Measurements from ENCODE around the gene GLP1R.

GLP1R gene

GRCh38 chr6:39044181-39044580, 4.4 kb upstream of the GLP1R start:
- DNase-seq, result no peak

- DNase-seq, result no peak
Measured at GRCh38 chr6:39047434-39048327, 900 bp upstream of the GLP1R start.

DNA sequence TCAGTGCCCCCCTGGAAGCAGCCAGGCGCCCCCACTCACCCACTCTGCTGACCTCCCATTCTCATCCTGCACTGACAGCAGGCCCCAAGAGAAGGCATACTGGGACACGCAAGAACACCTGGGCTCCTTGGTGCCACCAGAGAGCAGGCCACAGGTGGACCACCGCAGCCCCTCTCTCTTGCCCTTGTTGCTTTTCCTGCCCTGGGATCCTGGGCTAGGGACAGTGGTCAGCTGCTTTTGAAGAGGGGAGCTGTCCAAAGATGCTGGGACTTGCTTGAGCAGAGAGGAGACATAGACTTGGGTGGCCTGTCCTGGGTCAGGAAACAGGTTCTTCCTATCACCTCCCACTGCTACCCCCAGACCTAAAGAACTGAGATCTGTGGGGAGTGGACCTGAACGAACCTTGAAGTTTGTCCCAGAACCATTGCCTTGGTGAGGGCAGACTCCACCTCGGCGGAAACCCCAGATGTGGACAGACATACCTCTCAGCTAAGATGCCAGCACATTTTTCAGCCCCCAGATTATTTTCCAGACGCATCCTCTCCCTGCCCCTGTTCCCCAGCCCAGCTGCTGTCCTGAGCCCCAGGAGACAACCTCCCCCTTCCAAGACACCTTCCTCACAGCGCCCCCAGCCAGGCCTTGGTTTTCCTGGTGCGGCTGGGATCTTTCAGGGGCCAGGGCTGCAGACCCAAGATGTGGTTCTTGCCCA, 1.1 kb downstream of the GLP1R start:
- no peak for DNase-seq

- DNase-seq, result no peak
Measured at GRCh38 chr6:39050453-39051112, 2.0 kb downstream of the GLP1R start.

DNA sequence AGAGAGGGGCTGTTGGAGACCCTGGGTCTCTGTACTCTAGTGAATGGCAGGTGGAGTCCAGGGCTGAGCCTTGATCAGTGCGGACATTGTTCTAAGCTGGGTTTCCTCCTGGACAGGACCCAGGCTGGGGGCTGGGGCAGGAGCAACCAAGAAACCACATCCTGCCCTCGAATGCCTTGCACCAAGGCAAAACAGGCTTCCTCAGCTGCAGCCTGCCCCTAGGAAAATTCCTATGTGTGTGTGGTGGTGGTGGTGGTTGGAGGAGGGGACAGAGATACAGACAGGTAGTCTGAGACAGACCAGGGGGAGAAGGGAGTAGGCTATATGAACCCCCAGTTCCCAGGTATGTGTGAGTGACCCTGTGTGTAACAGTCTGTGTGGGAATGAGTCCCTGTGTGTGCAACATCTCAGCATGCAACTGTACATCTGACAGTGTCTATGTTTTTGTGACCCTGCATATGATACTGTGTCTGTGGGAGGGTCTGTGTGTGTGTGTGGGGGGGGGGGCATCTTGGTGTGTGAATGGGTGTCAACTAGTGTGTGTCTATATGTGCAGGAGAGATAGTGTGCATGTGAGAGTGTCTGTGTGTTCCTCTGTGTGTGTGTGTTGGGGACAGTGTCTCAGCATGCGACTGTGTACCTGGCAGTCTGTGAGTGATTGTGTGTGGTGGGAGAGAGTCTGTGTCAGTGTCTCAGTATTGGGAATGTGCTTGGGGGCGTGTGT, 3.0 kb downstream of the GLP1R start:
- no peak for DNase-seq

- no peak for DNase-seq
Measured at GRCh38 chr6:39053016-39053624, 4.5 kb downstream of the GLP1R start.

GRCh38 chr6:39053854-39054576, 5.4 kb downstream of the GLP1R start:
- no peak for DNase-seq

DNA sequence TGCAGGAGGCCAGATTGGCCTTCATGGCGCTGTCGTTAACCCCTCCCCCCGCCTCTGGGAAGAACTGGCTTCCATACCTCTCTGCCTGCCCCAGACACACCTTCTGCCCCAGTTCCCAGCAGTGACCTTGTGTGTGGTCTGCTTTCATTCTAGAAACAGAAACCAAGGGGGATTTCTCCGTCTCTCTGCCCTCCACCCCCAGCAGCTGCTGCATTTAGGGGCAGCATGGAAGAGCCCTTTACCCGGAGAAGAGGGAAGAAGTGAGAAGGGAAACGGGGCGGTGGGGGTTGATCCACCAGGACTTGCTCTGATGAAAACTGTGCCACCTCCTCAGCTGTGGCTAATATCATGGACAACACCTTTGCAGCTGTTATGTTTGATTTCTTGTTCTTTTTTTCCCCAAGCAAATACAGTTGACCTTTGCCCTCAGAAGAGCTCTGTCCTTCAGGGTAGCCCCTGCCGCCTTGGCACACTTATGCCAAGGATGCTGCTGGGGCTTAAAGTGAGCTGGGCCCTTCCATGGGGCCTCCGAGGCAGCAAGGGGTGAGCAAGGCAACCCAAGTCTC, 6.1 kb downstream of the GLP1R start:
- no peak for DNase-seq

GRCh38 chr6:39055661-39056060, 7.1 kb downstream of the GLP1R start:
- no peak for DNase-seq

DNA sequence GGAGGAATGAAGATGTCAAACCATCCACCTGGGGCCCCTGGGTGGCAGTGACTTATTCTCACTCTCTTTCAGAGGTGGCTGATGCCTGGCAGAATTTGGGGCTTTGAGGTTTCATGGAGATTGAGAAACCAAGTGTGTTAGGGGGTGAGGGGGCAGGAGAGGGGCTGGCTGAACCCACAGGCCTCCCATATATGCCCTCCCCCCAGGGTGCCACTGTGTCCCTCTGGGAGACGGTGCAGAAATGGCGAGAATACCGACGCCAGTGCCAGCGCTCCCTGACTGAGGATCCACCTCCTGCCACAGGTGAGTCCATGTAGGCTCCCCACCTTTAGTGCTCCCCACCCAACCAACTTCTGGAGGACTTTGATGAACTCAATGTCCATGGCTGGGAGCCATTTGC, 7.6 kb downstream of the GLP1R start:
- no peak for DNase-seq

GRCh38 chr6:39056681-39057080, 8.1 kb downstream of the GLP1R start:
- no peak for DNase-seq

DNA sequence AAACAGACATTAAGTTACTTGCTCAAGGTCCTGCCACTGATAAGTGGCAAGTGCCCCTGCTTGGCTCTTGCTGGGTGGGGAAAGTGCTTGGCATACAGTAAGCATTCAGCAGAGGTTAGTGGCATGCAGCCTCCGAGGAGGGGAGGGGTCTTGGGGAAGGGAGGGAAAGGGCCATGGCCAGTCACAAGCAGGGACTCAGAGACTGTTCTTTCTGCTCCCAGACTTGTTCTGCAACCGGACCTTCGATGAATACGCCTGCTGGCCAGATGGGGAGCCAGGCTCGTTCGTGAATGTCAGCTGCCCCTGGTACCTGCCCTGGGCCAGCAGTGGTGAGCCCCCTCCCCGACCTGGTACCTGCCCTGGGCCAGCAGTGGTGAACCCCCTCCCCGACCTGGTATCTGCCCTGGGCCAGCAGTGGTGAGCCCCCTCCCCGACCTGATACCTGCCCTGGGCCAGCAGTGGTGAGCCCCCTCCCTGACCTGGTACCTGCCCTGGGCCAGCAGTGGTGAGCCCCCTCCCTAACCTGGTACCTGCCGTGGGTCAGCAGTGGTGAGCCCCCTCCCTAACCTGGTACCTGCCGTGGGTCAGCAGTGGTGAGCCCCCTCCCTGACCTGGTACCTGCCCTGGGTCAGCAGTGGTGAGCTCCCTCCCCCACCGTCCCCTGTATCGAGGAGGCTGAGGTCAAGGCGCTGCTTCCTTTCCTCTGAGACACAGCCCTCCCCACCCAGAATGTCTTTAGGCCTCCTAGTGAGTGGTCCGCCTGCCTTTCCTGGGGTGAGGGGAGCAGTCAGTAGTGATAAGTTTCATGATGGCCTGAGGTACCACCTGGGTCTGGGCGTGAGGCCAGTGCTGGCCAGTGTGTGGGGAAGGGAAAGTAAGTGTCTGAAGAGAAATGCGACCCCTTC, 8.9 kb downstream of the GLP1R start:
- DNase-seq, result no peak

GRCh38 chr6:39058471-39059147, 10.0 kb downstream of the GLP1R start:
- DNase-seq, result no peak

- no peak for DNase-seq
Measured at GRCh38 chr6:39059496-39060310, 11.1 kb downstream of the GLP1R start.

DNA sequence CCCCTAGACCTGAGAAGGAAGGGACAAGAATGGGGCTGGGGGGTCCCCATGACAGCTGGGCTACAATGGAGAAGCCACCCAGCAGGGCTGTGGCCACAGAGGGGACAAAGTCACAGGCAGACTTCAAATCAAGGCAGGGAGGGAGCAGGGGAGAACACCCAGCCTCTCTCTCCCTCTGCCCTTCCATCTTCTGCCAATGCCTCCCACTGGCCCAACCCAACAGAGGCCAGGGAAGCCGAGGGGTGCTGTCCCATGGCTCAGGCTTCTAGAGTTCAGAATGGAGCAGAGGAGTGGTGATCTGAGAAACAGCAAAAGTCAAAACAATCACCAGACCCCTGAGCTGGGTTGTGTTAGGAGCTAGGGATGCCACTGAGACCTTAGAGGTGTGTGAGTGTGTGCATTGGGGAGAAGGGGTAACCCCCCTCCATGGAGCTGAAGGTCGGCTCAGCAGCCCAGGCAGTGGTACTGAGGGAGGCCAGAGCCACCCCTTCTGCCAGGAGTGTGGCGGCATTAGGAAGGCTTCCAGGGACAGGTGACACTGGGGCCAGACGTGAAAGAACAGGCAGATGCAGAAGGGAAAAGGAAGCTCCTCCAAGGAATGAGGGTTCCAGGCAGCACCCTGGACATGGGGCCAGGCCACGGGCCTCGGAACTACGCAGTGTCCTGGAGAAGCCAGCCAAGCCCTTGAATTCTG, 12.0 kb downstream of the GLP1R start:
- no peak for DNase-seq

GRCh38 chr6:39061182-39061581, 12.6 kb downstream of the GLP1R start:
- DNase-seq, result no peak

- no peak for DNase-seq
Measured at GRCh38 chr6:39061588-39061987, 13.0 kb downstream of the GLP1R start.

Measured in fibroblast of skin of scalp (primary cell).